ENCODE data around the gene ACAP1.

Gene ACAP1

GRCh38 chr17:7391307-7391706, 55.0 kb downstream of the ACAP1 start:
- no peak for DNase-seq

- DNase-seq = no peak
Measured at GRCh38 chr17:7392696-7393612, 56.6 kb downstream of the ACAP1 start.

- DNase-seq = peak in 2 of 4 experiments; percentile 14 to 31
Measured at GRCh38 chr17:7393613-7394451, 57.5 kb downstream of the ACAP1 start.

GRCh38 chr17:7394452-7395191, 58.3 kb downstream of the ACAP1 start, which contains the start of gene PLSCR3:
Gene PLSCR3 (minus strand): TSS chr17:7394525. CDS start chr17:7394110, 415 bp downstream.
- DNase-seq = peak; percentile 85 to 95 (median 93)

GRCh38 chr17:7396147-7396546, 59.8 kb downstream of the ACAP1 start:
- DNase-seq = no peak

- DNase-seq = no peak
Measured at GRCh38 chr17:7398612-7399011, 62.3 kb downstream of the ACAP1 start.
